GM04504 (cell line): Measurements from ENCODE around the gene PIAS4.
A peak's percentile ranks its signal among the peaks of the same experiment; 100 is the strongest.
"Not testable (repeated sequence)": the region's sequence is repeated elsewhere in the genome, so short reads cannot be mapped to it uniquely, and the experiment has no call there.

ENCODE experiments used
- DNase-seq: peaks from one replicate; pipeline ENCODE4 v3.0.0-alpha.2; 2012; ENCODE audit warnings: low read depth

Gene PIAS4, protein sequence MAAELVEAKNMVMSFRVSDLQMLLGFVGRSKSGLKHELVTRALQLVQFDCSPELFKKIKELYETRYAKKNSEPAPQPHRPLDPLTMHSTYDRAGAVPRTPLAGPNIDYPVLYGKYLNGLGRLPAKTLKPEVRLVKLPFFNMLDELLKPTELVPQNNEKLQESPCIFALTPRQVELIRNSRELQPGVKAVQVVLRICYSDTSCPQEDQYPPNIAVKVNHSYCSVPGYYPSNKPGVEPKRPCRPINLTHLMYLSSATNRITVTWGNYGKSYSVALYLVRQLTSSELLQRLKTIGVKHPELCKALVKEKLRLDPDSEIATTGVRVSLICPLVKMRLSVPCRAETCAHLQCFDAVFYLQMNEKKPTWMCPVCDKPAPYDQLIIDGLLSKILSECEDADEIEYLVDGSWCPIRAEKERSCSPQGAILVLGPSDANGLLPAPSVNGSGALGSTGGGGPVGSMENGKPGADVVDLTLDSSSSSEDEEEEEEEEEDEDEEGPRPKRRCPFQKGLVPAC

DNA sequence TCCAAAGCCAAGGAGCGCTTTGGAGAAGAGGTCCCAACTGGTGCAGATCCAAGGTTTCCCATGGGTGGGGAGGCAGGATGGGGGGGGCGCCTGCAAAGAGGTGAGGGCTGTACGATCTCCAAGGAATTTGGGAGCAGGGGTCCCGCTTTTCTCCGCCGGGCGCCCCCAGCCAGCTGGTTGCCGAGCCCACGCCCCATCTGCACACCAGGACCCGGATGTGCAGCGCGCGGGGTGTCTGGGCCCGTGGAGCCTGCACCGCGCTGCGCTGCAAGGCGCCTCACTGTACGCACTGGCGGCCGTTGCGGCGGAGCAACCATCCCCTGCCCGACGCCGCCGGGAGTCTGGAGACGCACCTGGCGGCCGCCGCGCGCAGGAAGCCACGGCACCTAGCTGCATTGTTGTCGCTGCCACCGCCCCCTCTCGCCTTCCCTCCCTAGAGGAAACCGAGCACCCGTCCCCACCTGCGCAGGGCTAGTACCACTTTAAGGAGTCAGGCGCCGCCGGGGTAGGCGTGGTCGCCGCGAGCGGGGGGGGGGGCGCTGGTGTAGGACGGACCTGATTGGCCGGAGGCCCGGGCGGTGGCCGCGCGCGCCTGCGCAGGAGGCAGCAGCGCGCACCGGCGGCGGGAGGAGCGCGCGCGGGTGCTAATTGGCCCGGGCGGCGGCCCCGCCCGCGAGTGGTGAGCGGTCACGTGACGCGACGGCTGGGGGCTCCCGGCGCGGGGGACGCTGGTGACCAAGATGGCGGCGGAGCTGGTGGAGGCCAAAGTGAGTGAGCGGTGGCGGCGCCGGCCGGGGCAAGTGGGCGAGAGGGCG is at the start of gene PIAS4:
PIAS4 (plus strand) TSS at position 716 of the 815 bp plus-strand sequence; CDS start at position 741, 25 bp downstream.
- DNase-seq = peak; percentile 87

DNA sequence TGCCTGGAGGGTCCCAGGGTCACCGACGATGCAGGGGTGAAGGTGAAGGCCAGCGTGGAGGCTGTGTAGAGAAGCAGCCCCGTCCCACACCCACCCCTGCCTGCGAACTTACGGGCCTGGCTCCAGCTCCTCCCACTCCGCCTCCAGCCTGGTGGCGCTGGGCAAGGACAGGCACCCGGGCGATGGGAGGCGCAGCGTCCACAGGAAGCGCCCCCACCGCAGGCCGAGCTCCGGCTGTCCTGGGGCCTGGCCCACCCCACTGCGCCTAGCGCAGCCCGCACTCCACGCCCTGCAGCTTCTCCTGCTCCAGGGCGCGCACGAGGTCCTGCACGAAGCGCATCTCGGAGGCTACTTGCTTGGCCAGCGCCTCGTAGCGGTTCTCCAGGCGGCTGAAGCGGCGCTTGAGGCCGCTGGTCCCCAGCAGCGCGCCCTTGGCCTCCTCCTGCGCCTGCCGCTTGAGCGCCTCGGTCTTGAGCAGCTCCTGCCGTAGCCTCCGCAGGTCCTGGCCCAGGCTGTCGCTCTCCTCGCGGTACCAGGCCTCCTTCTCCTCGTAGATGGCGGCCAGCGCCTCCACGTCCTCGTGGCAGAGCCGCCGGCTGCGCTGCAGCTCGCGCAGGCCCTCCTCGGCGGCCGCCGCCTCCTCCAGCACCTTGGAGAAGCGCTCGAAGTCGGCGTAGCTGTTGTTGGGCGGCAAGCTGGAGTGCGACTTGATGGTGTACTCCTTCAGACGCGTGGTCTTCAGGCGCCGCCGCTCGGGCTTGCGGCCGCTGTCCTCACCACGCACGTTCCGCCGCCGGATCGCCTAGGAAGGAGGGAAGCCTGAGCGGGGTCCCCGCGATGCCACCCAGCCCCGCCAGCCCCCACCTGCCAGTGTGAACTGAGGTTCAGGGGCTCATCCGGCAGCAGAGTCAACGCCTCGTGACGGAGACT is 48.4 kb upstream of the PIAS4 start:
- DNase-seq = no peak

DNA sequence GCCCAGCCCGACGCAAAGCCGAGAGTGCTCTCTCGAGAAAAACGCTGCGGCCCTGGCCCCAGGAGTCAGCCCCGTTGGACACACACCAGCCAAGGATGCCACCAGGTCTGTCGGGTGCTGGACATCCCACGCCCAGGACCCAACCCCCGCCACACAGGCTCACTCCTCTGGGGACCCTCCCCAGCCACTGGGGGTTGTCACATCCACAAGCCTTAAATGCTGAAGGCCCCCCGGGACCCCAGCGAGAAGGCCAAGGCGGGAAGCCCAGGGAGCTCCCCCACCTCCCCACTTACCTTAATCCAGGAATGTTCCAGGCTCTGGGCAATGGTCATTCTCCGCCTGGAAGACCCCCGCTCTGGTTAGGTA is 47.8 kb upstream of the PIAS4 start:
- DNase-seq = no peak

DNA sequence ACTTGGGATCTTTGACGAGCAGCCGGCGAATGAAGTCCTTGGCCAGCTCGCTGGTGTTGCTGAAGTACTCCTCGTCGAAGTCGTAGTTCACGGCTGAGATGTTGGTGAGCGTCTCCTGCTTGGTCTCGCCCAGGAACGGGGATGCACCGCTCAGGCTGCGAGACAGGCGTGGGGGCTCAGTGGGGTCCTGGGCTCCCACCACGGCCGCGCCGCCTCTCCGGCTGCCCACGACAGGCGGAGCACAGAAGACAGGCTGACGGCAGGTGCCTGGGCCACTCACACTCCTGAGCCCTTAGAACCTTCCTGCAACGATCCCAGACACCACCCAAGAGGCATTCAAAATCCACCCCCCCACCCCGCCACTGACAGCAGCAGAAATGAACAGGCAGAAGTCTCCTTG is 46.5 kb upstream of the PIAS4 start:
- DNase-seq = no peak

DNA sequence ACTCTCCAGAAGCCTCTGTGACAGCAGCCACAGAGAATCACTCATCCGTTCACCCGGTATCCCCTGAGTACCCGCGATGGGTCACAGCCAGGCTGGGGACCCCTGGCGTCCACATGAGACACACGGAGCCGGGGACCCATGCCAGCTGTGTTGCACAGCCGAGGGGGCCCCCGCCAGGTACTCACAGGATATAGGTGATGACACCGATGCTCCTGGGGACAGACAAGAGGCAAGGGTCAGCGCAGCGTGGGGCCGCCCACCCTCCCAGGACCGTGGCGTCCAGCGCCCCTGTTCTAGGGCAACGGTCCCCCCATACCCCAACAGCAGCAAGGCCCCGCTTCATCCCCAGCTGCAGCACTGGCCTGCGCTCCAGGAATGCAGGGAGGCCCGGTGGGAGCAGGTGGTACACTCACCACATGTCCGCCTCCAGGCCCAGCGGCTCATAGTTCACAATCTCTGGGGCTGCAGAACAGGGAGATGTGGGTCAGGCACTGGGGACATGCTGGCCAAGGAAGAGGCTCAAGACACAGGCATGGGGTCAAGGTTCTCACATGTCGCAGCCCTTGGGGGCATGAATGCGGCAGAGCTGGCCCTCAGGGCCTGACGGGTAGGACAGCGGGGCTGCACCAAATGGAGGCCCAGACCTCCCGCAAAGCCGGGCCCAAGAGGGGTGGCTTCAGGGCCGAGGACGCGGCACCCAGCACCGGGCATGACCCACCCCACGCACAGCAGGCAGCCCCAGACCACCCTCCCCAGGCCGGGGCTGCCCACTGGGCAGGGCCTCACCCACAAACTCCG is 43.9 kb upstream of the PIAS4 start:
- DNase-seq = no peak

DNA sequence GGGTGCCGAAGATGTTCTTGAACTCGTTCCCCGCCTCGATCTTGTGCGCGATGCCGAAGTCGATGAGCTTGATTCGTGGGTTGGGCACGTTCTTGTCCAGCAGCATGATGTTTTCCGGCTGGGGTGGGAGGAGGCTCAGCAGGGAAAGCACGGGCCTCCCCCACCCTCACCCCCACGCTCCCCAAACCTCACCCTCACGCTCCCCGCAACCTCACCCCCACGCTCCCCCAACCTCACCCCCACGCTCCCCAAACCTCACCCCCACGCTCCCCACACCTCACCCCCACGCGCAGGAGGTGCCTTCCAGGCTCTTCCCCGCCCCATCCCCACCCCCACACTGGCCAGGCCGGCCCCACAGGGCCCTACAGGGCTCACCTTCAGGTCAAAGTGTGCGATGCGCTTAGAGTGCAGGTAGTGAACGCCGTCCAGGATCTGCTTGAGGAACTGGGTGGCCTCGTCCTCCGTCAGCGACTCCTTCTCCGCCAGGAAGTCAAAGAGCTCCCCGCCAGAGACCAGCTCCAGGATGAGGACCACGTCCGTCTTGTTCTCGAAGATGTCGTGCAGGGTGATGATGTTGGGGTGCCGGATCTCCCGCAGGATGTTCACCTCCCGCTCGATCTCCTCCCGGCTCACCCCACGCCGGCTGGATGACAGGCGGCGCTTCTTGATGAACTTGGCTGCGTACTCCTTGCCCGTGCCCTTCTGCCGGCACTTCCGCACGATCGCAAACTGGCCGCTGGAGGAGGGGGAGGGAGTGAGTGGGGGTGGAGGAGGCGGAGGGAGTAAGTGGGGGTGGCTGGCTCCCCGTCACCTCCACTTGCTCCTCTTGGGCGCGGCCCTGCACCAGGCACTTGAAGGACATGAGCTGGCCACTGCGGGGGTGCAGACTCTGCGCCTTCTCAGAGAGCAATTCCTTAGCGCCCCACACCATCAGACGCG is 43.0 kb upstream of the PIAS4 start:
- DNase-seq = no peak

DNA sequence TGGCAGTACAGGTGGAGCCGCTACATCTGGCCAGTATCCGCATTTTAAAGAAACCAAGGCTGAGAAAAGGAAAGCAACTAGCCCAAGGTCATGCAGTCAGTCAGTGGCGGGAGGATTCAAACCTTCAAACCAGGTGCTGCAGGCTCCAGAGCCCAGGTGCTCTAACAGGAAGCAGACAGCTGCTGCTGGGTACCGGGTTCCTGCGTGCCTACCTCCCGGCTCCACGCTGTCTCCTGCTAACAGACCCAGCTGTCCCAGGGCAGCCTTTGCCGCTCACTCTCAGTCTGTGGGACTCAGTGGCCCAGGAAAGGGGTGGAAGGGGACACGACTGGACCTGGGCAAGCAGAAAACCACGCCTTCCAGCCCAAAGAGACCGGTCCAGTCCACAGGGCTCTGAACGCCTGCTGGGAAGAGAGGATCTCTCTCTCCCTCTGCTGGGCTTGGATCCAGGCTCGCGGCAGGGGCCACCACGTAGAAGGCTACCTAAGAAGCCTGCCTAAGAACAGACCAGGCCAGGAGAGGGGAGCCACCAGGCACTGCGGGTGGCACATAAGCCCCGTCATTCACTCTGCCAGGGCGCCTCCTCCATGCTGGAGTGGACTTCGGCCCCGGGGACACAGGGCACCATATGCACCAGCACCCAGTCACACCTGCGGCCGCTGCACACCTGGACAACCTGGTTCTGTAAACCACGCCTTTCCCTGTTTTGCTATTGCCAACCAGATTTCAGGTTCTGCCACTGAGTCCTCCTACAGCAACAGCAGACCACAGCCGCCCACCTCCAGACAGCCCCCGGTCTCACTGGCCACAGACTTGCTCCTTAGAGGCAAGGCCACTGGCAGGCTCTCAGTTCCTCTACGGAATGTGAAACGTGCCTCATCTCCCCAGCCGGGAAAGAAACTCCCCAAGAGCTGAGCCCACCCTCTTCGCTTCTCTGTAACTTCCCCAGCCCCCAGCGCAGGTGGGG is 41.2 kb upstream of the PIAS4 start:
- no peak for DNase-seq

DNA sequence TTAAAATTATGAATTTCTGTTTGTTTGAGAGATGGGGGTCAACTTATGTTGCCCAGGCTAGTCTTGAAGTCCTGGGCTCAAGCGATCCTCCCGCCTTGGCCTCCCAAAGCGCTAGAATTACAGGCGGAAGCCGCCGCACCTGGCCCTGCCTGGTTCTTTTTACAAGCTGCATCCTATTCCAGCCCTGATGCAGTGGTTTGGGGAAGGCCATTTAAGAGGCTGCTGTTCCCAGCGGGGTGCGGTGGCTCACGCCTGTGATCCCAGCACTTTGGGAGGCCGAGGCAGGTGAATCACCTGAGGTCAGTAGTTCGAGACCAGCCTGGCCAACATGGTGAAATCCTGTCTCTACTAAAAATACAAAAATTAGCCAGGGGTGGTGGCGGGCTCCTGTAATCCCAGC is 39.6 kb upstream of the PIAS4 start:
- not testable (repeated sequence) for DNase-seq

DNA sequence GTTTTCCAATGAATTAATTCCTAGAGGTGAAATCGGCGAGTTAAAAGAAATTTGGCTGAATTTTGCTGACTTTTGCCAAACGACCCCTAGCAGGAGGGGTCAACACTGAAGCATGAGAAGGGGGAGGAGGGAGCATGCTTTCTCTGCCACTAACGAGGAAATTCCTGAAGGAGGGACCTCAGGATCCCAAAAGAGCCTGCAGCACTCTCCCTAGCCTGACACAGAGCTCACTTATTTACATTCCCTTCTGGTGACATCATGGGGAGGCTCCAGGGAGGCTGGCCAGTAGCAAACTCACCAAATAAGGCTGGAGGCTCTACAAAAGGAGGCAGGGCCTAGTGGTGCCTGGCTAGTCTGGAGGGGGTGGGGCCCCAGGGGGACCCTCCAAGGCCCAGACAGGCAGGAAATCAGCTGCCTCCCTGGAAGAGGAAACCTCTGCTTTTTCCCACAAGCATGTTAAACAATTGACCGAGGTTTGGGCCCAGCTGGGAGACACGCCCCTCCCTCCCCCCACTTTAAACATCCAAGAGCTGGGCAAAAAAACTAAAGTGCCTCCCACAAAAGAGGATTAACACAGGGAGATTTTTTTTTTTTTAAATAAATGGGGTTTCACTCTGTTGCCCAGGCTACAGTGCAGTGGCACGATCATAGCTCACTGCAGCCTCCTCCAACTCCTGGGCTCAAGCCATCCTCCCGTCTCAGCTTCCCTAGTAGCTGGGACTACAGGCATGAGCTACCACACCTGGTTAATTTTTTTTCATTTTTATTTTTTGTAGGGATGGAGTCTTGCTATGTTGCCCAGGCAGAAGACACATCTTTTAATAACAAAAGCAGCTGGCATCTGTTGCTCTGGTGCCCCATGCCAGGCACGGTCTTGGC is 38.7 kb upstream of the PIAS4 start:
- peak; percentile 99 for DNase-seq

DNA sequence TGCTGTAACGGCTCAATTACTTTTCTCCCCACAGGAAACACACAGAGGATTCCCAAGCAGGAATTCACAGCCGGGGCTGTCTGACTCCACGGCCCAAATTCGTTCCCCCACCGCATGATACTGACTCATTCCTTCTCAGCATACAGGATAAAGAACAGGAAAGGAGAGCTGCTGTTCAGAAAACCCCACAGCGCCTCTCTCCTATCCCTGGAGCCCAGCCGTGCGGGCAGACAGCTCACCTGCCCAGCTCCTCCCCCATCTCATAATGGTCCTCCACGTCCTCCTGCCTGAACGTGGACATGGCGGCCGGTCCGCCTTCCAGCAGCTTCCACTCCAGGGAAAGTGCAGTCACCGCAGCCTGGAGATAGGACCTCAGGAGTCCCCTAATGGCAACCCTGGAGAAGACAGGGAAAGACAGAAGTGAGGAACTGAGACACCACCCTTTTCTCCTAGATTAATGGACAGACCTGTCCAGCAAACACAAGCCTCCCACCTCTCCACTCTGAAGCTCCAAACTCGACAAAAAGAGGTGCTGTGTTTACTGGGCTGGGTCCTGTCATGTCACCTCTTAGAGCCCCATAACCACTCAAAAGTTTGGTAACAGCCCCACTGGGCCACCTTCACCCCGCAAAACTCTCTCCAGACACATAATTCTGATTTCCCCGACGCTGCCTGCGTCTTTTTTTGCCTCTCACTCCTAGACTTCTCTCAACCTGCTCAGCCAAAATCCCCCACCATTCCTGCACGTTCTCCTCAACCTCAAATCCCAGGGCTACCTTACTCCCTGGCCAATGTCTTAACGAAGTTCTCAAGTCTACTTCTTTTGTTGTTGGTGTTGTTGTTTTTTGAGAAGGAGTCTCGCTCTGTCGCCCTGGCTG is 37.9 kb upstream of the PIAS4 start:
- DNase-seq = peak; percentile 84

DNA sequence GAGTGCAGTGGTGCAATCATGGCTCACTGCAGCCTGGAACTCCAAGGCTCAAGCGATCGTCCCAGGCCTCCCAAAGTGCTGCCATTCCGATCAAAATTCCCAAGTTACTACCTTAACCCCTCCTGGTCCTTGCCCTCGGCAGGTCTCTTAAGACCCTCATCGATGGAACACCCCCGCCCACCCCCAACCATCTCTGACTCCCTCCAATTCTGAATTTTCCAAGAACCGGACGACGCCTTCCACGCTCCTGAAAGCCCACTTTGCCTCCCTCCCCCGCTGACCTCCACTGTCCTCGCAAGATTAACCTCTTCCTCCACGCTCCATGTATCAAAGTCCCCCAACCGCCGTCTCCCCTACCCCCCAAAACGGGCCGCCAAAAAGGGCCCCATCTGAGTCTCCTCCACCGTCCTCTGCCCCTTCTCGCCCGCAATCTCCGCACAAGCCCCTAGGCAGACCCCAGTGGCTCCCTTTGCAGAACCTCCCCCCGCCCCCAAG is 37.2 kb upstream of the PIAS4 start:
- DNase-seq = no peak

DNA sequence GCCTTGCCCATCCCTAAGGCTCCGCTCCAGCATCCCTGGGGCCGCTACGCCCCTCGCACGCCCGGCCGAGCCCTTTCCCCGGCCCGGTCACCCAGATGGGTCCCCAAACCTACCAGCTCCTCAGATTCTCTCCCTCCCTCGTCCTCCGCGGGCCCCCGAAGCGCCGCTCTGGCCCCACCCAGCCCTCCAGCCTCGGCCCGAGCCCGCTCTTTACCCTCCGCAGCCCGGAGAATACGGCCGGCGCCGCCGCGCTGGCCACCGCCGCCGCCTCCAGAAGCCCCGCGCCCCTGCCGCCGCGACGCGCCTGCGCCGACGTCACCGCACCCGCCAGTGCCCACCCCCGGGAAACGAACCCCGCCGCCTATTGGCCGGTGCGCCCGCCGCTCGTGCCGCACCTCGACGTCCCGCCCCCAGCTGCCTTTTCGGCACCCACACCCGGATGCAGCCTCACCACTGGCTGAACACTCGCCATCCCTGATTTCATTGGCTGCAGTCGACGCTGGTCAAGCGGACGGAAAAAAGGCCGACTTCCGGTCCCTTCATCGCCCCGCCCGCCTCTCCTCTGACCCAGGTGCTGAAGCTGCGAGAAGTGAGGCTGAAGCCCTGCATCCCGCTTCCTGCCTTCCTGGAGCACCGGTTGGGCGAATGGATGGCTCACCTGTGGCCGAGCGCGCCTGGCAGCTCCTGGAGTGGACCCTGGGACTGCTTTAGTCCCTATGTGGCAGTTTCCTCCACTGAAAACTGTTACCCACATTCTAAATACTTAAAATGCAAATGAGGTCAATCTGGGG is 36.5 kb upstream of the PIAS4 start, which contains the start of gene DAPK3:
DAPK3 (minus strand) TSS at position 292 of the 791 bp plus-strand sequence. CDS start 1,364 bp downstream, outside the sequence.
- peak; percentile 96 for DNase-seq

DNA sequence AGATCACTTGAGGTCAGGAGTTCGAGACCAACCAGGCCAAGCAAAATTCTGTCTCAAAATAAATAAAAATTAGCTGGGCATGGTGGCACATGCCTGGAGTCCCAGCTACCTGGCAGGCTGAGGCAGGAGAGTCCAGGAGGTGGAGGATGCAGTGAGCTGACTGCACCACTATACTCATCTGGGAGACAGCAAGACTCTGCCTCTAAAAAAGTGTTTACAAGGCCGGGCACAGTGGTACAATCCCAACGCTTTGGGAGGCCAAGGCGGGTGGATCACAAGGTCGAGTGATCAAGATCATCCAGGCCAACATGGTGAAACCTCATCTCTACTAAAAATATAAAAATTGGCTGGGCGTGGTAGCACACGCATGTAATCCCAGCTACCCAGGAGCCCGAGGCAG is 32.4 kb upstream of the PIAS4 start:
- DNase-seq = no peak

DNA sequence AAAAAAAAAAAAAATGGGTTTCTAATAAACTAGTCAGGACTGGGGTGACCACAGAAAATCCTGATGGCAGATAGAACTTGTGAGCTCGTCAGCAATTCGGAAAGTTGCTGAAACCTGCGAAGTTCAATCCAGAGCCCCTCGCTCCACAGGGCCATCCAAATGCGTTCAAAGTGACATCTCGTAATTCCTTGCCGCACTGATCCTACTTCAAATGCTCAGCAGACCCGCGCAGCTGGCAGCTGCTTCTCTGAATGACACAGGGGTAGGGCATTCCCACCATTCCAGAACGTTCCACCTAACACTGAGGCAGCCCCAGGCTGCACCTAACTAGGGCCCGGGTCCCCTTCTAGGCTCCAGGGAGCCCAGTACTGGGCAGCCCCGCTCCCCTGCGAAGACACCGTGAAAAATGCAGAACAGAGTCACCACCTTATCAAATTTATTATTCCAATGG is 31.9 kb upstream of the PIAS4 start:
- DNase-seq = no peak

DNA sequence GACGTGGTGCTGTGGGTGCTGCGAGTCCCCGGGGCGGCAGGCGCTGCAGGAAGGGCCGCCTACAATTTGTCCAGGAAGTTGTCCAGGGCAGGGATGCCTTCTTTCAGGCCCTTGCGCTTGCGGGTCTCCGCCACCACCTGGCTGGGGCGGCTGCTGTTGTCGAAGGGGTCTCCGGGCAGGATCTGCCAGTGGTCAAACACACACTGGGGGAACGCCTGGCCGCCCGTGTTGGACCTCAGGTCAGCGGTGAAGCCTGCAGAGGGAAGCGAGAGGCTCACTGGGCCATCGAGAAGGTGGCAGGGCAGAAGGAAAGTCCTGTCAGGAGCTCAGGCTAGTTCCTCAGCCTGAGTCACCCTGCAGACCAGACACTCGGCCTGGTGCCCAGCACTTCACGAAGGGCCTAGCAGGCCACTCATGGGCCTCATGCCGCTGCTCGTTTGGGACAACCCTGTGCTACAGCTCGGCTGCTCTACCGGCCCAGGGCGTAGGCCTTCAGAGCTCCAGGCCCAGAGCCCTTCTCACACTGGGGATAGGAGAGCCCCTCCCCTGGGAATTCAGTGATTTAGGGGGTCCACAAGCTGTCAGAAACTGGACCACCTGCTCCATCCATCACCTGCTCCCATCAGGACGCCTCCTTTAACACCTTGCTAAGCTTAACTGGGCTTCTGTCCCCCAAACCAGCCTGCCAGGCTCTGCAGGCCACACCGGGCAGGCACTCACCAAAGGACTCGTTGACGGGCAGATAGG is 30.9 kb upstream of the PIAS4 start:
- DNase-seq = no peak
